Keratinocyte (primary cell): Measurements from ENCODE around the gene PCDH15. TPM values are rescaled to one million over a fixed set of nuclear protein-coding genes. Genes with fewer than 3 reads are reported as not detected.

Source experiments
- DNase-seq: peaks from one replicate; pipeline ENCODE4 v3.0.0-alpha.2; 2011; ENCODE audit warnings: low read depth, missing footprints, low spot score
- FAIRE-seq: peaks from 2 replicates; lab custom pipeline; 2011; peaks lifted over from hg19 to GRCh38; lab: Jason Lieb, UNC
- H2AFZ ChIP-seq: 2 replicates; pipeline ENCODE4 v1.6.0; 2012; ENCODE audit warnings: low read length, control low read depth, inconsistent platforms; ENCODE audit not compliant: control insufficient read depth
- H3K27ac ChIP-seq: 2 replicates; pipeline ENCODE4 v1.5.1; 2011; ENCODE audit warnings: low read length; ENCODE audit not compliant: control insufficient read depth, insufficient read depth
- H3K27me3 ChIP-seq: 3 replicates; pipeline ENCODE4 v1.6.0; 2011; ENCODE audit warnings: low read length; ENCODE audit not compliant: control insufficient read depth, insufficient read depth; ENCODE audit errors: extremely low read depth
- H3K36me3 ChIP-seq, 2 experiments: 2 replicates in 1 of 2; 3 replicates in 1 of 2; pipeline ENCODE4 v1.5.1; 2011; ENCODE audit warnings: low read length in 2 of 2, mild to moderate bottlenecking in 1 of 2; ENCODE audit not compliant: control insufficient read depth in 2 of 2, insufficient read depth in 2 of 2; ENCODE audit errors: extremely low read depth in 1 of 2
- H3K4me1 ChIP-seq: 3 replicates; pipeline ENCODE4 v1.5.1; 2011; ENCODE audit warnings: low read length; ENCODE audit not compliant: control insufficient read depth, insufficient read depth; ENCODE audit errors: extremely low read depth
- H3K4me2 ChIP-seq: 3 replicates; pipeline ENCODE4 v1.6.0; 2011; ENCODE audit warnings: low read depth, low read length; ENCODE audit not compliant: control insufficient read depth, insufficient read depth; ENCODE audit errors: extremely low read depth
- H3K4me3 ChIP-seq, 3 experiments: fragments of 200-600 bp in 1 of 3; sonication (generic) in 1 of 3; 2 replicates in 2 of 3; 3 replicates in 1 of 3; pipeline ENCODE4 v1.5.1; 2011 to 2016; ENCODE audit warnings: low read length in 3 of 3, mild to moderate bottlenecking in 3 of 3, control low read depth in 2 of 3, inconsistent platforms in 1 of 3, low read depth in 1 of 3, mixed read lengths in 1 of 3, mixed run types in 1 of 3, moderate library complexity in 1 of 3; ENCODE audit not compliant: control insufficient read depth in 2 of 3, insufficient read depth in 2 of 3; ENCODE audit errors: extremely low read depth in 1 of 3
- H3K79me2 ChIP-seq: 2 replicates; pipeline ENCODE4 v1.6.0; 2012; ENCODE audit warnings: low read length; ENCODE audit not compliant: control insufficient read depth, insufficient read depth
- H3K9ac ChIP-seq: 3 replicates; pipeline ENCODE4 v1.6.0; 2011; ENCODE audit warnings: low read length; ENCODE audit not compliant: control insufficient read depth, insufficient read depth; ENCODE audit errors: extremely low read depth
- H3K9me1 ChIP-seq: 3 replicates; pipeline ENCODE4 v1.6.0; 2011; ENCODE audit warnings: low read length; ENCODE audit not compliant: control insufficient read depth, insufficient read depth; ENCODE audit errors: extremely low read depth
- H3K9me3 ChIP-seq: 2 replicates; pipeline ENCODE4 v1.5.1; 2012; ENCODE audit warnings: low read depth, low read length; ENCODE audit not compliant: control insufficient read depth
- H4K20me1 ChIP-seq: 3 replicates; pipeline ENCODE4 v1.6.0; 2011; ENCODE audit warnings: low read length; ENCODE audit not compliant: control insufficient read depth, insufficient read depth; ENCODE audit errors: extremely low read depth
- EZH2 ChIP-seq: IDR thresholded peaks from one replicate; pipeline ENCODE4 v1.6.1; 2012; ENCODE audit warnings: inconsistent platforms, mild to moderate bottlenecking, low read length, moderate library complexity
- dilution Hi-C: fragments of 300-500 bp; cut with MboI; formaldehyde crosslinking; loops from one replicate; pipeline ENCODE4 v1.7.0; 2020; ENCODE audit warnings: low sequenced_read_pairs; ENCODE audit not compliant: extremely low pct_ligation_motif_present
- polyA plus RNA-seq, 5 experiments: library from polyadenylated mRNA; depleted of rRNA in 3 of 5; stranded (reverse) in 3 of 5; stranded (forward) in 1 of 5; unstranded in 1 of 5; fragments of >200 nt; gene quantifications; 1 replicate in 1 of 5; 2 replicates in 3 of 5; 3 replicates in 1 of 5; pipeline versions ENCODE4 v1.2.1 to v1.2.3, GENCODE V29; 2011 to 2012; ENCODE audit warnings: missing spikeins in 2 of 5, low read depth in 1 of 5, low replicate concordance in 1 of 5
- TF ChIP-seq, protein P1 (sequence below), 3 experiments: IDR thresholded peaks in 1 of 3; conservative IDR thresholded peaks in 1 of 3; optimal IDR thresholded peaks in 1 of 3; 2 replicates in 2 of 3; 3 replicates in 1 of 3; pipeline versions ENCODE3 to v1.5.1; 2011; ENCODE audit warnings: low read length in 3 of 3, mild to moderate bottlenecking in 3 of 3, moderate library complexity in 2 of 3, control low read depth in 1 of 3, inconsistent platforms in 1 of 3; ENCODE audit not compliant: insufficient read depth in 2 of 3; ENCODE audit errors: extremely low read depth in 1 of 3

Gene PCDH15
- polyA plus RNA-seq, 1 donor (not counting 4 experiments of a cell fraction or from before 2014, with no cell fraction given) = not detected

GRCh38 chr10:54368984-54369383 is 432.0 kb downstream of the PCDH15 start:
- Histone ChIP-seq H4K20me1 (no peaks in the 10 kb centered on the region), H3K27ac (no peak overlapping the region), H3K4me2 (no peak overlapping the region), H3K9ac (no peak overlapping the region), H3K27me3 (no peaks in the 10 kb centered on the region), H3K9me3 (no peaks in the 10 kb centered on the region), H3K79me2 (no peaks in the 10 kb centered on the region), H2AFZ (no peak overlapping the region), H3K9me1 (no peaks in the 10 kb centered on the region), H3K4me1 (no peaks in the 10 kb centered on the region), H3K4me3 (no peak overlapping the region), H3K36me3 (no peaks in the 10 kb centered on the region)
- DNase-seq (no peak), FAIRE-seq (no peak)
- dilution Hi-C loops = no loop called here
- TF ChIP-seq, protein P1, sequence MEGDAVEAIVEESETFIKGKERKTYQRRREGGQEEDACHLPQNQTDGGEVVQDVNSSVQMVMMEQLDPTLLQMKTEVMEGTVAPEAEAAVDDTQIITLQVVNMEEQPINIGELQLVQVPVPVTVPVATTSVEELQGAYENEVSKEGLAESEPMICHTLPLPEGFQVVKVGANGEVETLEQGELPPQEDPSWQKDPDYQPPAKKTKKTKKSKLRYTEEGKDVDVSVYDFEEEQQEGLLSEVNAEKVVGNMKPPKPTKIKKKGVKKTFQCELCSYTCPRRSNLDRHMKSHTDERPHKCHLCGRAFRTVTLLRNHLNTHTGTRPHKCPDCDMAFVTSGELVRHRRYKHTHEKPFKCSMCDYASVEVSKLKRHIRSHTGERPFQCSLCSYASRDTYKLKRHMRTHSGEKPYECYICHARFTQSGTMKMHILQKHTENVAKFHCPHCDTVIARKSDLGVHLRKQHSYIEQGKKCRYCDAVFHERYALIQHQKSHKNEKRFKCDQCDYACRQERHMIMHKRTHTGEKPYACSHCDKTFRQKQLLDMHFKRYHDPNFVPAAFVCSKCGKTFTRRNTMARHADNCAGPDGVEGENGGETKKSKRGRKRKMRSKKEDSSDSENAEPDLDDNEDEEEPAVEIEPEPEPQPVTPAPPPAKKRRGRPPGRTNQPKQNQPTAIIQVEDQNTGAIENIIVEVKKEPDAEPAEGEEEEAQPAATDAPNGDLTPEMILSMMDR (optimal IDR thresholded peaks at IDR 0.05 in 1 of 3, IDR thresholded peaks at IDR 0.05 in 1 of 3, conservative IDR thresholded peaks at IDR 0.05 in 1 of 3; ENCODE audit: extremely low read depth in 1 of 3, insufficient read depth in 2 of 3, low read length in 3 of 3) = no peak
- no peak for TF ChIP-seq EZH2

DNA sequence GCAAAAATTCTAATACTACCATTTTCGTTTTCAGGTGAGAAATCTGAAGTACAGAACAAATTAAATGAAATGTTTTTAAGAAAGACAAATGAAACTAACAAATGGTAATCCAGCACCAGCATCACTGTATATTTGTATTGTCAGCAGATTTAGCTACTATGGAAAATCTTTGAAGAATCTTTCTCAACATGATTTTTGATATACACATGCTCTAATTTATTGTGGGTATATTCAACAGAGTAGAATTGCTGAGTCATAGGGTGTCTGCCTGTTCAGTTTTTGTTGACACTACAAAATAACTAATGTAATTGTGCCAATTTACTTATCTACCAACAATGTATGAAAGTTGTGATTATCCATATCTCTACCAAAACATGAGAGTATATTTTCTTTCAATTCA is 437.6 kb downstream of the PCDH15 start:
- Histone ChIP-seq H3K9me3 (no peaks in the 10 kb centered on the region), H3K9me1 (no peaks in the 10 kb centered on the region), H4K20me1 (no peaks in the 10 kb centered on the region), H3K27ac (no peak overlapping the region), H3K9ac (no peak overlapping the region), H3K4me2 (no peak overlapping the region), H3K4me3 (no peak overlapping the region), H3K36me3 (no peaks in the 10 kb centered on the region), H3K27me3 (no peaks in the 10 kb centered on the region), H2AFZ (no peak overlapping the region), H3K79me2 (no peaks in the 10 kb centered on the region), H3K4me1 (no peaks in the 10 kb centered on the region)
- FAIRE-seq (no peak), DNase-seq (no peak)
- TF ChIP-seq, protein P1 (optimal IDR thresholded peaks at IDR 0.05 in 1 of 3, IDR thresholded peaks at IDR 0.05 in 1 of 3, conservative IDR thresholded peaks at IDR 0.05 in 1 of 3; ENCODE audit: extremely low read depth in 1 of 3, insufficient read depth in 2 of 3, low read length in 3 of 3) = no peak
- no peak for TF ChIP-seq EZH2
- dilution Hi-C loops = no loop called here
